Measurements from ENCODE around the gene LHFPL4.

DNA sequence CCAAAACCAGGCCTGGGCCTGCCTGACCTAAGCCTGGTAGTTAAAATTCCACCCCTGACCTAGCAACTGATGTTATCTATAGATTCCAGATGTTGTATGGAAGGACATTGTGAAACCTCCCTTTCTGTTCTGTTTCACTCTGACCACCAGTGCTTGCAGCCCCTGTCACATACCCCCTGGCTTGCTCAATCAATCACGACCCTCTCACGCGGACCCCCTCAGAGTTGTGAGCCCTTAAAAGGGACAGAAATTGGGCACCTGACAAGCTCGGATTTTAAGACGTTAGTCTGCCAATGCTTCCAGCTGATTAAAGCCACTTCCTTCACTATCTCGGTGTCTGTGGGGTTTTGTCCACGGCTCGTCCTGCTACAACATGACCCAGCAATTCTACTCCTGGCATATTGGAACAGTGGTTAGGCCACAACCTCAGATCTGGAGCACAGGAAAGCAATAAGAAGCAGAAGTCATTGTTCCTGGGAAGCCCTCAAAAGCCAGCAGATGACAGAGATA is 36.7 kb upstream of the LHFPL4 start:
- TF ChIP-seq MAZ (IDR thresholded peaks at IDR 0.05; ENCODE audit: borderline replicate concordance, low read depth, low read length) (no peak), MAZ (CRISPR knock-in tag; IDR thresholded peaks at IDR 0.05; ENCODE audit: low read depth) (no peak), SIN3A (IDR thresholded peaks at IDR 0.05; ENCODE audit: borderline replicate concordance, low read depth, low read length) (no peak), ZNF263 (CRISPR knock-in tag; IDR thresholded peaks at IDR 0.05) (no peak), ZKSCAN8 (CRISPR knock-in tag; IDR thresholded peaks at IDR 0.05; ENCODE audit: borderline replicate concordance) (no peak), PAWR (CRISPR knock-in tag; IDR thresholded peaks at IDR 0.05; ENCODE audit: borderline replicate concordance) (no peak), POLR2AphosphoS5 (IDR thresholded peaks at IDR 0.05; ENCODE audit: low read depth, low read length) (no peak), TGIF2 (CRISPR knock-in tag; IDR thresholded peaks at IDR 0.05) (no peak)
- TF ChIP-seq, protein P1, sequence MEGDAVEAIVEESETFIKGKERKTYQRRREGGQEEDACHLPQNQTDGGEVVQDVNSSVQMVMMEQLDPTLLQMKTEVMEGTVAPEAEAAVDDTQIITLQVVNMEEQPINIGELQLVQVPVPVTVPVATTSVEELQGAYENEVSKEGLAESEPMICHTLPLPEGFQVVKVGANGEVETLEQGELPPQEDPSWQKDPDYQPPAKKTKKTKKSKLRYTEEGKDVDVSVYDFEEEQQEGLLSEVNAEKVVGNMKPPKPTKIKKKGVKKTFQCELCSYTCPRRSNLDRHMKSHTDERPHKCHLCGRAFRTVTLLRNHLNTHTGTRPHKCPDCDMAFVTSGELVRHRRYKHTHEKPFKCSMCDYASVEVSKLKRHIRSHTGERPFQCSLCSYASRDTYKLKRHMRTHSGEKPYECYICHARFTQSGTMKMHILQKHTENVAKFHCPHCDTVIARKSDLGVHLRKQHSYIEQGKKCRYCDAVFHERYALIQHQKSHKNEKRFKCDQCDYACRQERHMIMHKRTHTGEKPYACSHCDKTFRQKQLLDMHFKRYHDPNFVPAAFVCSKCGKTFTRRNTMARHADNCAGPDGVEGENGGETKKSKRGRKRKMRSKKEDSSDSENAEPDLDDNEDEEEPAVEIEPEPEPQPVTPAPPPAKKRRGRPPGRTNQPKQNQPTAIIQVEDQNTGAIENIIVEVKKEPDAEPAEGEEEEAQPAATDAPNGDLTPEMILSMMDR (CRISPR knock-in tag; IDR thresholded peaks at IDR 0.05) = no peak
- TF ChIP-seq, protein P2, sequence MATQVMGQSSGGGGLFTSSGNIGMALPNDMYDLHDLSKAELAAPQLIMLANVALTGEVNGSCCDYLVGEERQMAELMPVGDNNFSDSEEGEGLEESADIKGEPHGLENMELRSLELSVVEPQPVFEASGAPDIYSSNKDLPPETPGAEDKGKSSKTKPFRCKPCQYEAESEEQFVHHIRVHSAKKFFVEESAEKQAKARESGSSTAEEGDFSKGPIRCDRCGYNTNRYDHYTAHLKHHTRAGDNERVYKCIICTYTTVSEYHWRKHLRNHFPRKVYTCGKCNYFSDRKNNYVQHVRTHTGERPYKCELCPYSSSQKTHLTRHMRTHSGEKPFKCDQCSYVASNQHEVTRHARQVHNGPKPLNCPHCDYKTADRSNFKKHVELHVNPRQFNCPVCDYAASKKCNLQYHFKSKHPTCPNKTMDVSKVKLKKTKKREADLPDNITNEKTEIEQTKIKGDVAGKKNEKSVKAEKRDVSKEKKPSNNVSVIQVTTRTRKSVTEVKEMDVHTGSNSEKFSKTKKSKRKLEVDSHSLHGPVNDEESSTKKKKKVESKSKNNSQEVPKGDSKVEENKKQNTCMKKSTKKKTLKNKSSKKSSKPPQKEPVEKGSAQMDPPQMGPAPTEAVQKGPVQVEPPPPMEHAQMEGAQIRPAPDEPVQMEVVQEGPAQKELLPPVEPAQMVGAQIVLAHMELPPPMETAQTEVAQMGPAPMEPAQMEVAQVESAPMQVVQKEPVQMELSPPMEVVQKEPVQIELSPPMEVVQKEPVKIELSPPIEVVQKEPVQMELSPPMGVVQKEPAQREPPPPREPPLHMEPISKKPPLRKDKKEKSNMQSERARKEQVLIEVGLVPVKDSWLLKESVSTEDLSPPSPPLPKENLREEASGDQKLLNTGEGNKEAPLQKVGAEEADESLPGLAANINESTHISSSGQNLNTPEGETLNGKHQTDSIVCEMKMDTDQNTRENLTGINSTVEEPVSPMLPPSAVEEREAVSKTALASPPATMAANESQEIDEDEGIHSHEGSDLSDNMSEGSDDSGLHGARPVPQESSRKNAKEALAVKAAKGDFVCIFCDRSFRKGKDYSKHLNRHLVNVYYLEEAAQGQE (IDR thresholded peaks at IDR 0.05; ENCODE audit: borderline replicate concordance in 1 of 2, low read depth in 1 of 2, low read length in 2 of 2) = no peak
- TF ChIP-seq, protein P3, sequence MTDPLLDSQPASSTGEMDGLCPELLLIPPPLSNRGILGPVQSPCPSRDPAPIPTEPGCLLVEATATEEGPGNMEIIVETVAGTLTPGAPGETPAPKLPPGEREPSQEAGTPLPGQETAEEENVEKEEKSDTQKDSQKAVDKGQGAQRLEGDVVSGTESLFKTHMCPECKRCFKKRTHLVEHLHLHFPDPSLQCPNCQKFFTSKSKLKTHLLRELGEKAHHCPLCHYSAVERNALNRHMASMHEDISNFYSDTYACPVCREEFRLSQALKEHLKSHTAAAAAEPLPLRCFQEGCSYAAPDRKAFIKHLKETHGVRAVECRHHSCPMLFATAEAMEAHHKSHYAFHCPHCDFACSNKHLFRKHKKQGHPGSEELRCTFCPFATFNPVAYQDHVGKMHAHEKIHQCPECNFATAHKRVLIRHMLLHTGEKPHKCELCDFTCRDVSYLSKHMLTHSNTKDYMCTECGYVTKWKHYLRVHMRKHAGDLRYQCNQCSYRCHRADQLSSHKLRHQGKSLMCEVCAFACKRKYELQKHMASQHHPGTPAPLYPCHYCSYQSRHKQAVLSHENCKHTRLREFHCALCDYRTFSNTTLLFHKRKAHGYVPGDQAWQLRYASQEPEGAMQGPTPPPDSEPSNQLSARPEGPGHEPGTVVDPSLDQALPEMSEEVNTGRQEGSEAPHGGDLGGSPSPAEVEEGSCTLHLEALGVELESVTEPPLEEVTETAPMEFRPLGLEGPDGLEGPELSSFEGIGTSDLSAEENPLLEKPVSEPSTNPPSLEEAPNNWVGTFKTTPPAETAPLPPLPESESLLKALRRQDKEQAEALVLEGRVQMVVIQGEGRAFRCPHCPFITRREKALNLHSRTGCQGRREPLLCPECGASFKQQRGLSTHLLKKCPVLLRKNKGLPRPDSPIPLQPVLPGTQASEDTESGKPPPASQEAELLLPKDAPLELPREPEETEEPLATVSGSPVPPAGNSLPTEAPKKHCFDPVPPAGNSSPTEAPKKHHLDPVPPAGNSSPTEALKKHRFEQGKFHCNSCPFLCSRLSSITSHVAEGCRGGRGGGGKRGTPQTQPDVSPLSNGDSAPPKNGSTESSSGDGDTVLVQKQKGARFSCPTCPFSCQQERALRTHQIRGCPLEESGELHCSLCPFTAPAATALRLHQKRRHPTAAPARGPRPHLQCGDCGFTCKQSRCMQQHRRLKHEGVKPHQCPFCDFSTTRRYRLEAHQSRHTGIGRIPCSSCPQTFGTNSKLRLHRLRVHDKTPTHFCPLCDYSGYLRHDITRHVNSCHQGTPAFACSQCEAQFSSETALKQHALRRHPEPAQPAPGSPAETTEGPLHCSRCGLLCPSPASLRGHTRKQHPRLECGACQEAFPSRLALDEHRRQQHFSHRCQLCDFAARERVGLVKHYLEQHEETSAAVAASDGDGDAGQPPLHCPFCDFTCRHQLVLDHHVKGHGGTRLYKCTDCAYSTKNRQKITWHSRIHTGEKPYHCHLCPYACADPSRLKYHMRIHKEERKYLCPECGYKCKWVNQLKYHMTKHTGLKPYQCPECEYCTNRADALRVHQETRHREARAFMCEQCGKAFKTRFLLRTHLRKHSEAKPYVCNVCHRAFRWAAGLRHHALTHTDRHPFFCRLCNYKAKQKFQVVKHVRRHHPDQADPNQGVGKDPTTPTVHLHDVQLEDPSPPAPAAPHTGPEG (CRISPR knock-in tag; IDR thresholded peaks at IDR 0.05) = no peak

Data from HepG2 (cell line).